Measurements from ENCODE around the gene PRG3. TPM values are rescaled to one million over a fixed set of nuclear protein-coding genes. Genes with fewer than 3 reads are reported as not detected.
A peak's percentile ranks its signal among the peaks of the same experiment; 100 is the strongest.
"Not testable (repeated sequence)": the region's sequence is repeated elsewhere in the genome, so short reads cannot be mapped to it uniquely, and the experiment has no call there.

Gene PRG3
- total and polyA plus RNA-seq, 2 of the 13 experiments (the other 11 are each of a cell fraction or from before 2014, with no cell fraction given) = not detected

GRCh38 chr11:57338142-57338541, 42.8 kb downstream of the PRG3 start, which contains the start of gene P2RX3:
Gene P2RX3 (plus strand): TSS chr11:57338352. CDS start chr11:57338551, 199 bp downstream.
- H3K4me1 ChIP-seq (ENCODE audit: insufficient read depth, low read length) = peaks cover 50% of the 10 kb centered on the region
- no peak for FAIRE-seq
- H3K27ac ChIP-seq (ENCODE audit: extremely low read length, insufficient read depth, low read length) = no peak within 1 kb of the TSS
- no peaks in the 10 kb centered on the region for H4K20me1 ChIP-seq (ENCODE audit: insufficient read depth, low read length)
- H3K27me3 ChIP-seq (ENCODE audit: control insufficient read depth in 1 of 2, insufficient read depth in 2 of 2, low read length in 2 of 2) = peaks cover 0 to 20% of the 10 kb centered on the region in 2 experiments; a peak in 2 of 5 replicates
- no peak within 1 kb of the TSS for H3K9ac ChIP-seq (ENCODE audit: insufficient read depth, low read depth, low read length)
- H3K36me3 ChIP-seq (replicated peaks in 1 of 2; ENCODE audit: control insufficient read depth in 1 of 2, insufficient read depth in 2 of 2, low read length in 2 of 2) = peaks cover 1 to 7% of the 10 kb centered on the region in 2 experiments; a peak in 3 of 5 replicates
- 3% methylated on average over 4 of the region's 4 CpGs for WGBS (ENCODE audit: low lambda C conversion rate)
- BruUV-seq (replicated peaks) = no TSS peak
- intact Hi-C loops (cut with micrococcal nuclease; ENCODE audit: unreplicated experiment) (loop anchor here (5.0 kb wide), 1 partner anchor 46 kb away; no protein-coding TSS in a partner anchor), in situ Hi-C loops (cut with HindIII; ENCODE audit: extremely low pct_ligation_motif_present, low pct_unique_long_range_greater_than_20kb) (no loop called here)
- no peak for DNase-seq (ENCODE audit: low spot score)
- ChIA-PET POLR2A (interaction anchor here (0.6 to 1.7 kb wide), 2 partner anchors 13 to 329 kb away, joined by 3 to 5 read pairs; partner anchors contain the start of gene TNKS1BP1), CTCF (ENCODE audit: low intra/inter-chr PET ratio, low total read pairs) (no interaction called here)
- H3K4me3 ChIP-seq (replicated peaks in 1 of 3; ENCODE audit: insufficient read depth in 1 of 3, low read depth in 2 of 3, low read length in 3 of 3) = no peak within 1 kb of the TSS
- H3K9me3 ChIP-seq (ENCODE audit: low read length) = no peaks in the 10 kb centered on the region
- TF ChIP-seq RNF2 (conservative IDR thresholded peaks at IDR 0.05; ENCODE audit: low read depth) (no peak), PLRG1 (conservative IDR thresholded peaks at IDR 0.05) (no peak), MXD4 (CRISPR knock-in tag; IDR thresholded peaks at IDR 0.05) (no peak), ZBTB38 (CRISPR knock-in tag; IDR thresholded peaks at IDR 0.05) (no peak), SMAD1 (CRISPR knock-in tag; IDR thresholded peaks at IDR 0.05; ENCODE audit: borderline replicate concordance, low read depth) (no peak), ZFP91 (CRISPR knock-in tag; IDR thresholded peaks at IDR 0.05; ENCODE audit: borderline replicate concordance) (peak; percentile 40; the same call in 1 of the 2 replicates), CBX1 (IDR thresholded peaks at IDR 0.05; ENCODE audit: low read depth) (no peak), MAFF (IDR thresholded peaks at IDR 0.05; ENCODE audit: low read depth, low read length) (no peak)
- no peak within 1 kb of the TSS for H2AFZ ChIP-seq (ENCODE audit: low read length)
- peaks cover 27% of the 10 kb centered on the region for H3K79me2 ChIP-seq (ENCODE audit: insufficient read depth, low read length)
- H3K4me2 ChIP-seq (ENCODE audit: low read depth, low read length) = no peak within 1 kb of the TSS
- ATAC-seq = no peak

- FAIRE-seq; H3K9ac ChIP-seq (ENCODE audit: insufficient read depth, low read depth, low read length); H3K9me3 ChIP-seq (ENCODE audit: low read length); in situ Hi-C loops (cut with HindIII; ENCODE audit: extremely low pct_ligation_motif_present, low pct_unique_long_range_greater_than_20kb); ATAC-seq; H3K4me3 ChIP-seq (replicated peaks in 1 of 3; ENCODE audit: insufficient read depth in 1 of 3, low read depth in 2 of 3, low read length in 3 of 3); CTCF ChIA-PET (ENCODE audit: low intra/inter-chr PET ratio, low total read pairs); H3K4me2 ChIP-seq (ENCODE audit: low read depth, low read length); DNase-seq (ENCODE audit: low spot score); BruUV-seq (replicated peaks); H4K20me1 ChIP-seq (ENCODE audit: insufficient read depth, low read length); H3K27ac ChIP-seq (ENCODE audit: extremely low read length, insufficient read depth, low read length): not testable (repeated sequence)
- H3K79me2 ChIP-seq (ENCODE audit: insufficient read depth, low read length) = peaks cover 32% of the 10 kb centered on the region
- intact Hi-C loops (cut with micrococcal nuclease; ENCODE audit: unreplicated experiment) = loop anchor here (5.0 kb wide), 1 partner anchor 45 kb away; no protein-coding TSS in a partner anchor
- H2AFZ ChIP-seq (ENCODE audit: low read length) = peak overlapping the region; percentile 37
- H3K27me3 ChIP-seq (ENCODE audit: control insufficient read depth in 1 of 2, insufficient read depth in 2 of 2, low read length in 2 of 2) = peaks cover 0 to 16% of the 10 kb centered on the region in 2 experiments; a peak in 2 of 5 replicates
- H3K4me1 ChIP-seq (ENCODE audit: insufficient read depth, low read length) = peaks cover 50% of the 10 kb centered on the region
- peaks cover 12 to 19% of the 10 kb centered on the region in 2 experiments for H3K36me3 ChIP-seq (replicated peaks in 1 of 2; ENCODE audit: control insufficient read depth in 1 of 2, insufficient read depth in 2 of 2, low read length in 2 of 2)
- 71% methylated on average over 6 of the region's 6 CpGs for WGBS (ENCODE audit: low lambda C conversion rate)
- POLR2A ChIA-PET = interaction anchor here (0.9 to 1.8 kb wide), 2 partner anchors 25 to 162 kb away, joined by 3 read pairs; no protein-coding TSS in a partner anchor
These were observed 44.1 kb downstream of the PRG3 start for GRCh38 chr11:57336856-57337255.

Data from HepG2 (cell line).